Tibial nerve (tissue), 4 donors: ENCODE measurements around the gene RSRC1. TPM values are rescaled to one million over a fixed set of nuclear protein-coding genes. Genes with fewer than 3 reads are reported as not detected.
"Not testable (repeated sequence)": the region's sequence is repeated elsewhere in the genome, so short reads cannot be mapped to it uniquely, and the experiment has no call there.

Experiments used
- DNase-seq, 2 donors: peaks; one replicate each; pipeline ENCODE4 v3.0.0-alpha.2; 2019; ENCODE audit warnings: low spot score in 2 of 2
- H3K27ac ChIP-seq, 4 donors: fragments of 200-600 bp; sonication (generic) in 3 of 4; one replicate each; pipeline ENCODE4 v1.5.1; 2017 to 2019; ENCODE audit warnings: mild to moderate bottlenecking in 1 of 4
- H3K27me3 ChIP-seq, 2 donors: fragments of 200-600 bp; sonication (generic) in 1 of 2; one replicate each; pipeline versions ENCODE4 v1.5.1 to v1.6.0; 2017 to 2019
- H3K36me3 ChIP-seq, 3 donors: fragments of 200-600 bp; sonication (generic); one replicate each; pipeline ENCODE4 v1.5.1; 2018 to 2019
- H3K4me1 ChIP-seq, 4 donors: fragments of 200-600 bp; sonication (generic) in 3 of 4; one replicate each; pipeline ENCODE4 v1.5.1; 2017 to 2019
- H3K4me3 ChIP-seq, 4 donors: fragments of 200-600 bp; sonication (generic) in 3 of 4; one replicate each; pipeline ENCODE4 v1.5.1; 2017 to 2019; ENCODE audit warnings: mild to moderate bottlenecking in 1 of 4, moderate library complexity in 1 of 4
- H3K9me3 ChIP-seq, 4 donors: fragments of 200-600 bp; sonication (generic) in 3 of 4; one replicate each; pipeline ENCODE4 v1.5.1; 2017 to 2019
- CTCF ChIP-seq, 5 experiments: fragments of 200-600 bp in 3 of 5; fragments of 450-650 bp in 2 of 5; sonication (generic) in 3 of 5; IDR thresholded peaks; one replicate each; pipeline ENCODE4 v1.5.1; 2016 to 2019; ENCODE audit warnings: antibody characterized with exemption in 5 of 5, mild to moderate bottlenecking in 3 of 5, moderate library complexity in 2 of 5
- EP300 ChIP-seq, 2 donors: sonication (generic); formaldehyde crosslinking; IDR thresholded peaks; one replicate each; pipeline ENCODE4 v1.6.1; 2017; ENCODE audit warnings: antibody characterized with exemption in 2 of 2, mild to moderate bottlenecking in 1 of 2
- POLR2A ChIP-seq, 2 donors: fragments of 450-650 bp; IDR thresholded peaks; one replicate each; pipeline ENCODE4 v1.6.1; 2017; ENCODE audit warnings: antibody characterized with exemption in 2 of 2, mild to moderate bottlenecking in 2 of 2, moderate library complexity in 2 of 2
- WGBS, 2 donors: methylation state at CpG; one replicate each; pipeline ENCODE4 v1.1.5; 2018; 5-methylcytosine and 5-hydroxymethylcytosine counted together
- total RNA-seq, 4 donors: library from RNA; depleted of rRNA; stranded (reverse); fragments of >200 nt; gene quantifications; one replicate each; pipeline ENCODE4 v1.1.0, GENCODE V29; 2016

Gene RSRC1
- total RNA-seq, 4 donors from 2014 or later: 58.2 to 70.5 (median 68.6) TPM

GRCh38 chr3:158312560-158313141 lies 202.8 kb downstream of the RSRC1 start:
- Histone ChIP-seq H3K27ac (no peak overlapping the region), H3K9me3 (no peaks in the 10 kb centered on the region), H3K27me3 (no peaks in the 10 kb centered on the region), H3K4me3 (no peak overlapping the region), H3K4me1 (no peaks in the 10 kb centered on the region), H3K36me3 (no peaks in the 10 kb centered on the region)
- no peak for TF ChIP-seq EP300 (IDR thresholded peaks at IDR 0.05)
- TF ChIP-seq POLR2A (IDR thresholded peaks at IDR 0.05): no peak
- TF ChIP-seq CTCF (IDR thresholded peaks at IDR 0.05): no peak
- no peak for DNase-seq

- H3K27ac ChIP-seq: no peak overlapping the region
- no peaks in the 10 kb centered on the region for H3K36me3 ChIP-seq
- H3K4me3 ChIP-seq: no peak overlapping the region
- no peaks in the 10 kb centered on the region for H3K27me3 ChIP-seq
- WGBS, 2 donors: 38 to 43% methylated on average over 3 of the region's 3 CpGs
- H3K9me3 ChIP-seq: no peaks in the 10 kb centered on the region
- H3K4me1 ChIP-seq: no peaks in the 10 kb centered on the region
- no peak for DNase-seq
- TF ChIP-seq POLR2A (IDR thresholded peaks at IDR 0.05) (no peak), CTCF (IDR thresholded peaks at IDR 0.05) (no peak), EP300 (IDR thresholded peaks at IDR 0.05) (no peak)
Observed at GRCh38 chr3:158313338-158313927, 203.5 kb downstream of the RSRC1 start.

GRCh38 chr3:158314426-158315357 lies 204.8 kb downstream of the RSRC1 start:
- no peaks in the 10 kb centered on the region for H3K9me3 ChIP-seq
- no peaks in the 10 kb centered on the region for H3K27me3 ChIP-seq
- WGBS, 2 donors: 97 to 98% methylated on average over 6 of the region's 6 CpGs
- no peak for DNase-seq
- H3K27ac ChIP-seq: no peak overlapping the region
- no peak overlapping the region for H3K4me3 ChIP-seq
- TF ChIP-seq CTCF (IDR thresholded peaks at IDR 0.05) (no peak), EP300 (IDR thresholded peaks at IDR 0.05) (no peak), POLR2A (IDR thresholded peaks at IDR 0.05) (no peak)
- H3K36me3 ChIP-seq: no peaks in the 10 kb centered on the region
- H3K4me1 ChIP-seq: no peaks in the 10 kb centered on the region

GRCh38 chr3:158329696-158330441 lies 220.0 kb downstream of the RSRC1 start:
- H3K27ac ChIP-seq, H3K4me1 ChIP-seq, H3K4me3 ChIP-seq, DNase-seq, H3K9me3 ChIP-seq, H3K27me3 ChIP-seq, H3K36me3 ChIP-seq: not testable (repeated sequence)
- 49 to 68% methylated on average over 21 of the region's 21 CpGs for WGBS, 2 donors

- TF ChIP-seq EP300 (IDR thresholded peaks at IDR 0.05): no peak
- no peak for TF ChIP-seq POLR2A (IDR thresholded peaks at IDR 0.05)
- TF ChIP-seq CTCF (IDR thresholded peaks at IDR 0.05): no peak
- no peak overlapping the region for H3K27ac ChIP-seq
- H3K27me3 ChIP-seq: no peaks in the 10 kb centered on the region
- WGBS, 2 donors: 70 to 87% methylated on average over 1 of the region's 1 CpG
- no peak overlapping the region for H3K4me3 ChIP-seq
- H3K36me3 ChIP-seq: no peaks in the 10 kb centered on the region
- peaks cover 0 to 6% (median 0%) of the 10 kb centered on the region in 4 donors for H3K9me3 ChIP-seq
- H3K4me1 ChIP-seq: no peaks in the 10 kb centered on the region
- DNase-seq: no peak
Observed at GRCh38 chr3:158330870-158331269, 221.0 kb downstream of the RSRC1 start.
